GM18519 (cell line): Measurements from ENCODE around the gene ANKRD12.
"Not testable (repeated sequence)": the region's sequence is repeated elsewhere in the genome, so short reads cannot be mapped to it uniquely, and the experiment has no call there.

Experiments
- ATAC-seq: cut with Tn5 transposase; IDR thresholded peaks from one replicate; pipeline ENCODE4 v1.9.1; 2021; ENCODE audit warnings: mild to moderate bottlenecking, moderate library complexity; ENCODE audit not compliant: unreplicated experiment, low FRiP score

Gene ANKRD12

DNA sequence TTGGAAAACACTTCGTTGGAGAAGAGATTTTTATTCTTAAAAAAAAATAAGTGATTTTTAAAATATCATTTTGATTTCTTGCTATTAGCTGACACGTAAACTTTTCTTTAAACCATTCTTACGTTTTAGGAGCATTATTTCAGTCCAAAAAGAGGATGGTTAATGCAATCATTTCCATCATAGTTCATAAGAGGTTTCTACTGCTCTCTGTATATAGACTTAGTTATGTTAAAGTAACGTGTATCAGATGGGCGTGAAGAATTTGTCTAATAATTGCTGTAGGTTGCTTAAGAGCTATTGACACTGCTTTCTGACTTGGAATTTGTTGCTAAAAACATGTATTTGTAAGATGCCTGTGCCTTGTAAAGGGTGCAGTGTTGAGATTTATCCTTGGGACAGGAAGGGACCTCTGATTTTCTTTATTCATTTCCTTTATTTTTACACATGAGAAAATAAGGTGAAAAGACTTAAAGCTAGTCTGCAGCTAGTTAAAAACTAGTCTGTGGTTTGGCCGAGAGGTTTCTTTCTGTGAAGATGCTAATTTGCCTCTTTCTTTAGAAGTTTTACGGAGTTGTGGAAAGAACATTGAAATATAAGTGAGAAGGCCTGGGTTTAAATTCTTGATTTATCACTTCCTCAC lies 2.9 kb downstream of the ANKRD12 start:
- no peak for ATAC-seq

DNA sequence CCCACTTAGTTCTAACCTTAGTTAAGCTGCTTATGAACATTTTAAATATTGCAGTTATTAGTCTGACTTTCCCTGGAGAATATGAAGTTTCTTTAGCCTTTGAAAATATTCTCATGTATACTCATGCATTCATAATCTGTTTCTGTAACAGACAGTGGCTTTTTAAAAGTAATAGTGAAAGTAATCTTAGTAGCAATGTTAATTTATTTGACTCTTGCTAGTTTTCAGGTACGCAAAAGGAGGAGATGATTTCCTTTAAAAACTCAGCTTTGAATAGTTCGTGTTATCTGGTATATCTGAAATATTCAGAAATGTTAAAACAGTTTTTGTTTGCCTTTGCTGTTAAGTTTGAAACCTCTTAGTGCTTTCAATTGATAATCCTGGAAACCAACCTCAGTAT lies 3.8 kb downstream of the ANKRD12 start:
- ATAC-seq = no peak

DNA sequence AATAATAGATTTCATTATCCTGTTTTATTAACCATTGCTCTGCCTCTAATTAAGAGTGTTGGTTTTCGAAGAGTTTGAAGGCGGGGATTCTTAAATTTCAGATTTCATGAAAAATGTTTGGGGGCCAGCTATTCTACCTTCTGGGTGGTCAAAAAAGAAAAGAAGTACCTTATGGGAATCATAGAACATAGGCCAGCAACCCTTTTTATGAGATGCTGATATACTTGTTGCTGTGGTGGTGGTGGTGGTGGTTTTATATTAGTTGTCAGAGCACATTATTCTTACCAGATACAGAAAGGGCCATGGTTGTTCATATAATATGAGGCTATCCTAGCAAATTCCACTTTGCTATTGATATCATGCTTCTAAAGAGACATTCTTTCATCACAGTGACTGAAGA lies 4.4 kb downstream of the ANKRD12 start:
- ATAC-seq = no peak

- no peak for ATAC-seq
Observed at GRCh38 chr18:9146224-9146623, 9.6 kb downstream of the ANKRD12 start.

DNA sequence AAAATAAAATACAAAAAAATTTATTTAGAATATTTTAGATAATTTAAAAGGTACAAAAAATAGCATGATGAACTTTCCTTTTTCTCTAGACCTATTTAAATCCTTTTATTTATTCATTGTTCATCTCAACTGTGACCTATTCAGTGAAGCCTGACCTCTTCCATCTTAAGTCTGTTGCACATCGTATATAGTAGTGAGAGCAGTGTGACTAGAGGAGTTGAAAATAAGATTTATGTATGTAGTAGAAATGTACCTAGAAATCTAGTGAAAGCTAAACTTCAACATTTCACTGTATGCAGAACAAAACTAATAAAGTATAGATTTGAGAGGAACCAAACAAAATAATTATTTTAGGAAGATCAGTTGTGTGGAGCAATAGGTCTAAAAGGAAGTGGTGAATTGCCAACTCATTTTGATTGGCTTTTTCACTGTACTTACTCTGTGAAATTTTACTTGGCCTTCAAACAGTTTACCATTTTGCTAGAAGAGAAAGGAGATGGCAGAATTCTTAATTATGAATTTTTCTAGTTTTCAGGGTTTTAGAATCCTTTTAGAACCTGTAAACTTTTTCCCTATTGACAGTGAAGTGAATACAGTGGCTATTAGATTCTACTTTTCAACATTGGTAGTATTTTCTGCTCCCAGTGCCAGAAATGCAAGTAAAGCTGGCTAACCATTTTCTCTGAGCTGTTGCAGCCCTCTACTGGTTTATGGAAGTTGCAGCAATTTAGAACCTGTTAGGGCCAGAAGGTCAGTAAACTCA lies 11.0 kb downstream of the ANKRD12 start:
- no peak for ATAC-seq

GRCh38 chr18:9148203-9148552 lies 11.6 kb downstream of the ANKRD12 start:
- no peak for ATAC-seq

DNA sequence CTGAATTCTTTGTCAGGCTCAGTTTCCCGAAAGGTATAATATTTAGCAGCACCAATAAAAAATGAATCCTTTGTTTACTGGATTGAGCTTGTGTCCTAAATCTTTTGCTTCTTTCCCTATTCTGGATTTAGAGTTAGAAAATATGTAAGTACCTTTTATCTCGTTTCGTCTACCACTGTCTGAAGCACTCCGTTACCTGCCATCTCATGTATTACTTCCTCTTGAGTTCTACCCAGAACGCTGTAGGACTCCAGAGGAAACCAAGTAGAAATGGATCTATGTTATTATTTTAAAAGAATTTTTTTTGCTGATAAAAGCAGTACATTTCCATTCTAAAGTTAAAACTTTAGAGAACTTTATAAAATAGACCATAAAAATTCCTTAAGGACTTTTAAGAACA lies 13.5 kb downstream of the ANKRD12 start:
- ATAC-seq = no peak

GRCh38 chr18:9153256-9153655 lies 16.7 kb downstream of the ANKRD12 start:
- ATAC-seq = no peak

- no peak for ATAC-seq
Observed at GRCh38 chr18:9156604-9157249, 20.1 kb downstream of the ANKRD12 start.

GRCh38 chr18:9157806-9158205 lies 21.2 kb downstream of the ANKRD12 start:
- ATAC-seq = no peak

DNA sequence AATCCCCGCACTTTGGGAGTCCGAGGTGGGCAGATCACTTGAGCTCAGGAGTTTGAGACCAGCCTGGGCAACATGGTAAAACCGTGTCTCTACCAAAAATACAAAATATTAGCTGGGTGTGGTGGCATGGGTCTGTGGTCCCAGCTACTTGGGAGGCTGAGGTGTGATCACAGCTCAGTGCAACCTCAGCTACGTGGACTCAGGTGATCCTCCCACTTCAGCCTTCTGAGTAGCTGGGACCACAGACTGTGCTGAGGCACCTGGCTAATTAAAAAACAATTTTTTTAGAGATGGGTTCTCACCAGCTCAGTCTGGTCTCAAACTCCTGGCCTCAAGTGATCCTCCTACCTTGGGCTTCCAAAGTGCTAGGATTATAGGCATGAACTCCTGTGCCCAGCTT lies 23.4 kb downstream of the ANKRD12 start:
- ATAC-seq = no peak

DNA sequence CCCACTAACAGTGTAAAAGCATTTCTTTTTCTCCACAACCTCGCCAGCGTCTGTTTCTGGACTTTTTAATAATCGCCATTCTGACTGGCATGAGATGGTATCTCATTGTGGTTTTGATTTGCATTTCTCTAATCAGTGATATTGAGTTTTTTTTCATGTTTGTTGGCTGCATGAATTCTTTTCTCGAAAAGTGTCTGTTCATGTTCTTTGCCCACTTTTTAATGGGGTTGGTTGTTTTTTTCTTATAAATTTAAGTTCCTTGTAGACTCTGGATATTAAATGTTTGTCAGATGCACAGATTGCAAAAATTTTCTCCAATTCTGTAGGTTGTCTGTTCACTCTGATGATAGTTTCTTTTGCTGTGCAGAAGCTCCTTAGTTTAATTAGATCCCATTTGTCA lies 26.1 kb downstream of the ANKRD12 start:
- ATAC-seq = not testable (repeated sequence)

DNA sequence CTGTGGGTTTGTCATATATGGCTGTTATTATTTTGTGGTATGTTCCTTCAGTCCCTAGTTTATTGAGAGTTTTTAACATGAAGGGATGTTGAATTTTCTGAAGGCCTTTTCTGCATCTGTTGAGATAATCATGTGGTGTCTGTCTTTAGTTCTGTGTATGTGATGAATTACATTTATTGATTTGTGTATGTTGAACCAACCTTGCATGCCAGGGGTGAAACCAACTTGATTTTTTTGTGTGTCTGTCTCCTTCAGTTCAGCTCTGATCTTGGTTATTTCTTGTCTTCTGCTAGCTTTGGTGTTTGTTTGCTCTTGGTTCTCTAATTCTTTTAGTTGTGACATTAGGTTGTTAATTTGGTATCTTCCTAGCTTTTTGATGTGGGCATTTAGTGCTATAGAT lies 27.6 kb downstream of the ANKRD12 start:
- ATAC-seq = not testable (repeated sequence)

DNA sequence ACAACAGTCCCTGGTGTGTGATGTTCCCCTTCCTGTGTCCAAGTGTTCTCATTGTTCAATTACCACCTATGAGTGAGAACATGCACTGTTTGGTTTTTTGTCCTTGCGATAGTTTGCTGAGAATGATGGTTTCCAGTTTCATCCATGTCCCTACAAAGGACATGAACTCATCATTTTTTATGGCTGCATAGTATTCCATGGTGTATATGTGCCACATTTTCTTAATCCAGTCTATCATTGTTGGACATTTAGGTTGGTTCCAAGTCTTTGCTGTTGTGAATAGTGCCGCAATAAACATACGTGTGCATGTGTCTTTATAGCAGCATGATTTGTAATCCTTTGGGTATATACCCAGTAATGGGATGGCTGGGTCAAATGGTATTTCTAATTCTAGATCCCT lies 29.3 kb downstream of the ANKRD12 start:
- ATAC-seq = not testable (repeated sequence)

DNA sequence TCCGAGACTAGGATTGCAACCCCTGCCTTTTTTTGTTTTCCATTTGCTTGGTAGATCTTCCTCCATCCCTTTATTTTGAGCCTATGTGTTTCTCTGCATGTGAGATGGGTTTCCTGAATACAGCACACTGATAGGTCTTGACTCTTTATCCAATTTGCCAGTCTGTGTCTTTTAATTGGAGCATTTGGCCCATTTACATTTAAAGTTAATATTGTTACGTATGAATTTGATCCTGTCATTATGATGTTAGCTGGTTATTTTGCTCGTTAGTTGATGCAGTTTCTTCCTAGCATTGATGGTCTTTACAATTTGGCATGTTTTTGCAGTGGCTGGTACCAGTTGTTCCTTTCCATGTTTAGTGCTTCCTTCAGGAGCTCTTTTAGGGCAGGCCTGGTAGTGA lies 32.9 kb downstream of the ANKRD12 start:
- ATAC-seq = not testable (repeated sequence)

DNA sequence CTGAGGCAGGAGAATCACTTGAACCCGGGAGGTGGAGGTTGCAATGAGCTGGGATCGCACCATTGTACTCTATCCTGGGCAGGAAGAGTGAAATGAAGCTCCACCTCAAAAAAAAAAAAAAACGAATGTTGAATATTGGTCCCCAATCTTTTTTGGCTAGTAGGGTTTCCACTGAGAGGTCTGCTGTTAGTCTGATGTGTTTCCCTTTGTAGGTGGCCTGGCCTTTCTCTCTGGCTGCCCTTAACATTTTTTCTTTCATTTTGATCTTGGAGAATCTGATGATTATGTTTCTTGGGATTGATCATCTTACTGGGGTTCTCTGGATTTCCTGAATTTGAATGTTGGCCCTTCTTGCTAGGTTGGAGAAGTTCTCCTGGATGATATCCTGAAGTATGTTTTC lies 35.3 kb downstream of the ANKRD12 start:
- not testable (repeated sequence) for ATAC-seq

DNA sequence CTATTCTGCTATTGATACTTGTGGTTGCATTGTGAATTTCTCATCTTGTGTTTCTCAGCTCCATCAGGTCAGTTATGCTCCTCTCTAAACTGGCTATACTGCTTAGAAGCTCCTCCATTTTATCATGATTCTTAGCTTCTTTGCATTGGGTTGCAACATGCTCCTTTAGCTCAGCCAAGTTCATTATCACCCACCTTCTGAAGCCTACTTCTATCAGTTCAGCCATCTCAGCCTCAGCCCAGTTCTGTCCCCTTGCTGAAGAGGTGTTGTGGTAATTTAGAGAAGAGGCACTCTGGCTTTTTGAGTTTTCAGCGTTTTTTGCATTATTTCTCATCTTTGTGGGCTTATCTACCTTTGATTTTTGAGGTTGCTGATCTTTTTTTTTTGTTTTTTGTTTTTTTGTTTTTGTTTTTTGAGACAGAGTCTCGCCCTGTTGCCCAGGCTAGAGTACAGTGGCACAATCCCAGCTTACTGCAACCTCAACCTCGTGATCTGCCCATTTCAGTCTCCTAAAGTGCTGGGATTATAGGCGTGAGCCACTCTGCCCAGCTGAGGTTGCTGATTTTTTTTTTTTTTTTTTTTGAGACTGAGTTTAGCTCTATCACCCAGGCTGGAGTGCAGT lies 36.0 kb downstream of the ANKRD12 start:
- no peak for ATAC-seq

DNA sequence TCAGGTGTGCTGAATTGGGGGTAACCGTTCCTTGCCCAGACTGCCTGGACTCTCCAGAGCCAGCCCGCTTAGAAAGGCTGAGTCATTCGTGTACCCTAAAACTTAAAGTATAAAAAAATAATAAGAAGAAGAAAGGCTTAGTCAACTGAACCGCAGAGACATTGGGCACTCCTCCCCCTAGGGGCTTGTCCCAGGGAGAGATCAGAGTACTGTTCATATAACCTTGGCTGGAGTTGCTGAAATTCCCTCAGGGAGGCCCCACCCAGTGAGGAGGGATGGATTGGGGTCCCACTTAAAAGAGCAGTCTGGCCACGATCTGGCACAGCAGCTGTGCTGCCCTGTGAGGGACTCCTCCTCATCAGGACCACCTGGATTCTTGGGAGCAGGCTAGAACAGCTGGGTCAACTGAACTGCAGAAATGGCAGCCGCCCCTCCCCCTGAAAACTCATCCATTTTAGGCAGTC lies 37.2 kb downstream of the ANKRD12 start:
- ATAC-seq = no peak

DNA sequence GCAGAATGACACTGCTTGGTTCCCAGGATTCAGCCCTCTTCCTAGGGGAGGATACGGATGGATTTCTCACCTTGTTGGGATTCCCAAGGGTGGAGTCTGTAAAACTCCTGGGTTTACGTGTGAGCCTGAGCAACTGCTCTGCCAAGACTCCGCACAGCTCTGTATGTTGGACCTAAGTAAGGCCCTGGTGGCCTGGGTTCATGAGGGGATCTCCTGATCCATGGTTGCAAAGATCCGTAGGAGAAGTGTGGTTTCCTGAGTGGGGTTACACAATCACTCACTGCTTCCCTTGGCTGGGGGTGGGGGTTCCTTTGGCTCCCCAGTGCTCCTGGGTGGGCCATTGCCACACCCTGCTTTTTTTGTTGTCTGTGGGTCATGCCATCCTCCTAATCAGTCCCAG lies 37.7 kb downstream of the ANKRD12 start:
- ATAC-seq = no peak

DNA sequence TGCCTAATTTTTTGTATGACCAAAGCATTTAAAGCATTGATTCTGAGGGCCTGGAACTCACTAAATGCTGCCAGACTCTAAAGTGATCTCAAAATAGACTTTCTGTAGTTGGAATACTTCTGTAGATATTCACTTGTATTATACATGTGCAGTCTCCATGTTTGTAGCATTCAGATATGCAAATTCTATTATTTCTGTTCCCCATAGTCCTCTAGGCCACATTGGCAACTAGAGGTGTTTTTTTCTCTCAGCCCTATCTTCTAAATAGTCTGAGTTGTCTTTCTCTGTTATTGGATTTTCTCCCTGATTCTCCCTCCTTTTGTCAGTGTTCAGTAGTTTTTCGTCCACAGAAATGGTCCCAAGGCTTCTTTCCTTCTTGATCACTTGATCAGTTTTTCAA lies 38.5 kb downstream of the ANKRD12 start:
- ATAC-seq = no peak

GRCh38 chr18:9177031-9177430 lies 40.5 kb downstream of the ANKRD12 start:
- ATAC-seq = no peak
